OCI-LY7 (cell line): Measurements from ENCODE around the gene BRMS1. TPM values are rescaled to one million over a fixed set of nuclear protein-coding genes. Genes with fewer than 3 reads are reported as not detected.

ENCODE experiments used
- BruUV-seq: library from RNA; stranded (reverse); fragments of 400-500 nt; replicated peaks from 2 replicates; lab custom pipeline; 2021; lab: Mats Ljungman, UMichigan
- CTCF ChIA-PET: fragments of 300-600 bp; sonication (Branson Sonifier 250); formaldehyde crosslinking; loops from one replicate; lab custom pipeline; 2022; ENCODE audit warnings: antibody characterized with exemption; ENCODE audit not compliant: unreplicated experiment; lab: Charles Lee
- POLR2A ChIA-PET: fragments of 300-600 bp; sonication (Branson Sonifier 250); formaldehyde crosslinking; loops from one replicate; lab custom pipeline; 2022; ENCODE audit warnings: antibody characterized with exemption; lab: Charles Lee
- DNase-seq: peaks from one replicate; pipeline ENCODE4 v3.0.0-alpha.2; 2015; ENCODE audit warnings: low spot score
- H2AFZ ChIP-seq: fragments of 200-600 bp; sonication (generic), shearing (Covaris generic); 2 replicates; pipeline ENCODE4 v1.6.1; 2014; ENCODE audit warnings: mild to moderate bottlenecking, antibody characterized with exemption, low read length, moderate library complexity
- H3K27ac ChIP-seq: fragments of 200-600 bp; sonication (generic); 2 replicates; pipeline ENCODE4 v1.5.1; 2014; ENCODE audit warnings: mixed run types, low read depth, mild to moderate bottlenecking, moderate library complexity, low read length, inconsistent platforms; ENCODE audit not compliant: poor library complexity, severe bottlenecking
- H3K36me3 ChIP-seq: fragments of 200-600 bp; sonication (generic); 2 replicates; pipeline ENCODE4 v1.6.1; 2014; ENCODE audit warnings: mild to moderate bottlenecking, antibody characterized with exemption, low read length, moderate library complexity, mixed read lengths; ENCODE audit not compliant: insufficient read depth
- H3K4me1 ChIP-seq: fragments of 200-600 bp; sonication (generic); 2 replicates; pipeline ENCODE4 v1.5.1; 2014; ENCODE audit warnings: mild to moderate bottlenecking, low read length; ENCODE audit not compliant: insufficient read depth, poor library complexity, severe bottlenecking
- H3K4me2 ChIP-seq: fragments of 200-600 bp; sonication (generic); 2 replicates; pipeline ENCODE4 v1.6.1; 2014; ENCODE audit warnings: mild to moderate bottlenecking, low read length
- H3K4me3 ChIP-seq: fragments of 200-600 bp; sonication (generic); 2 replicates; pipeline ENCODE4 v1.5.1; 2014; ENCODE audit warnings: mild to moderate bottlenecking, low read depth, low read length; ENCODE audit not compliant: poor library complexity, severe bottlenecking
- H3K79me2 ChIP-seq: fragments of 200-600 bp; sonication (generic); 2 replicates; pipeline ENCODE4 v1.6.1; 2016; ENCODE audit warnings: low read depth, mild to moderate bottlenecking, low read length, moderate library complexity, mixed read lengths; ENCODE audit not compliant: insufficient read depth
- H3K9me2 ChIP-seq: fragments of 200-600 bp; sonication (generic); 2 replicates; pipeline ENCODE4 v1.6.1; 2016; ENCODE audit warnings: mild to moderate bottlenecking, low read length, mixed read lengths; ENCODE audit not compliant: insufficient read depth
- H3K9me3 ChIP-seq: fragments of 200-600 bp; sonication (generic); 2 replicates; pipeline ENCODE4 v1.6.1; 2014; ENCODE audit warnings: mild to moderate bottlenecking, mixed run types, low read length, mixed read lengths
- H4K20me1 ChIP-seq: fragments of 200-600 bp; sonication (generic); 2 replicates; pipeline ENCODE4 v1.6.1; 2014; ENCODE audit warnings: mild to moderate bottlenecking, antibody characterized with exemption, low read length, moderate library complexity, mixed read lengths; ENCODE audit not compliant: insufficient read depth
- CTCF ChIP-seq: fragments of 200-600 bp; sonication (generic); conservative IDR thresholded peaks from 2 replicates; pipeline ENCODE4 v1.5.1; 2014; ENCODE audit warnings: mild to moderate bottlenecking, antibody characterized with exemption, low read length, moderate library complexity, mixed read lengths
- EZH2phosphoT487 ChIP-seq: fragments of 200-600 bp; sonication (generic); IDR thresholded peaks from 2 replicates; pipeline ENCODE4 v1.6.1; 2018; ENCODE audit warnings: low read depth, borderline replicate concordance, mild to moderate bottlenecking, mixed run types, antibody characterized with exemption, low read length, moderate library complexity, mixed read lengths
- intact Hi-C: fragments of 100-400 bp; cut with micrococcal nuclease; formaldehyde crosslinking; loops from one replicate; pipeline ENCODE4 v1.10.0; 2022; ENCODE audit not compliant: unreplicated experiment
- total RNA-seq, 2 experiments: library from RNA; depleted of rRNA in 1 of 2; stranded (reverse); fragments of >200 nt in 1 of 2; shearing (Covaris generic) in 1 of 2; gene quantifications; 2 replicates each; pipeline ENCODE4 v1.2.3, GENCODE V29; 2014 to 2022

The BRMS1 gene
- total RNA-seq, 2 experiments from 2014 or later: 43.1 to 43.8 TPM

- POLR2A ChIA-PET: interaction anchor here (0.6 kb wide), 1 partner anchor 1344 kb away, joined by 5 read pairs; no protein-coding TSS in a partner anchor
- BruUV-seq: no TSS peak
Observed at GRCh38 chr11:66367561-66368312, 22.8 kb upstream of the BRMS1 start.

DNA sequence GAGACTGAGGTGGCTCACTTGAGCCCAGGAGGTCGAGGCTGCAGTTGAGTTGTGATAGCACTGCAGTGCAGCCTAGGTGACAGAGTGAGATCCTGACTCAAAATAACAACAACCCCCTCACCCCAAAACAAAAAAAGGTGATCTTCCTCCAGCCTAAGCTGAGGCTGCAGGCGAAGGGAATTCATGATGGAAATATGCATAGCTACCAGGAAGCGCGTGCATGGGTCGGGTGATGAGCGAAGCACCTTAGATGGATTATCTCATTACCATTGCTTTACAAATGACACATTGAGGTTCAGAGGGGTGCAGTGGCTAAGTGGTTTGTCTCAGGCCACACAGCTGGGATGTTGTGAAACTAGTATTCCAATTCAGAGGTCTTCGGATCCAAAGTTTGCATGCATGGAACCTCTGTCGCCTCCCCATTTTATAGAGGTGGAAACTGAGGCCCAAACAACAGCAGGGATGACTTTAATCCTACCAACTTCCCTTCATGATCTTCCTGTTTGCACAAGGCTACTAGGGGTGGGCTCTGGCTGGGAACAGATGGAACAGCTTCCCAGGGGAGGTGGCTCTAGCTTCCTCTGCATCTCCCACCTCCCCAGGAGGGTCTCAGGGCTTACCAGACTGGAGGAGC lies 22.1 kb upstream of the BRMS1 start:
- Histone ChIP-seq H3K9me3 (no peaks in the 10 kb centered on the region), H2AFZ (no peak overlapping the region), H3K4me1 (peaks cover 9% of the 10 kb centered on the region), H3K36me3 (peaks cover 82% of the 10 kb centered on the region), H3K79me2 (peaks cover 17% of the 10 kb centered on the region), H3K27ac (no peak overlapping the region), H4K20me1 (no peaks in the 10 kb centered on the region), H3K4me3 (no peak overlapping the region), H3K4me2 (no peak overlapping the region), H3K9me2 (no peaks in the 10 kb centered on the region)
- no TSS peak for BruUV-seq
- TF ChIP-seq CTCF (no peak), EZH2phosphoT487 (no peak)
- intact Hi-C loops: no loop called here
- CTCF ChIA-PET: no interaction called here
- POLR2A ChIA-PET: interaction anchor here (0.6 kb wide), 1 partner anchor 1343 kb away, joined by 5 read pairs; no protein-coding TSS in a partner anchor
- DNase-seq: no peak

More at GRCh38 chr11:66367561-66368312, 22.8 kb upstream of the BRMS1 start:
- H3K4me1 ChIP-seq: peaks cover 14% of the 10 kb centered on the region
- no peak overlapping the region for H2AFZ ChIP-seq
- intact Hi-C loops: no loop called here
- no peak for TF ChIP-seq CTCF
- no peak for TF ChIP-seq EZH2phosphoT487
- no peak overlapping the region for H3K27ac ChIP-seq
- no peak overlapping the region for H3K4me3 ChIP-seq
- no peak for DNase-seq
- no peaks in the 10 kb centered on the region for H3K9me3 ChIP-seq
- CTCF ChIA-PET: no interaction called here
- H3K4me2 ChIP-seq: no peak overlapping the region
- no peaks in the 10 kb centered on the region for H4K20me1 ChIP-seq
- H3K79me2 ChIP-seq: peaks cover 17% of the 10 kb centered on the region
- H3K36me3 ChIP-seq: peaks cover 74% of the 10 kb centered on the region
- H3K9me2 ChIP-seq: no peaks in the 10 kb centered on the region
